Activated naive CD4-positive, alpha-beta T cell treated with anti-CD3 and anti-CD28 coated beads for 36 hours (primary cell): ENCODE measurements around the gene SLC16A8. TPM values are rescaled to one million over a fixed set of nuclear protein-coding genes. Genes with fewer than 3 reads are reported as not detected.
"Not testable (repeated sequence)": the region's sequence is repeated elsewhere in the genome, so short reads cannot be mapped to it uniquely, and the experiment has no call there.

Source experiments
- CTCF ChIA-PET: fragments of 350-600 bp; sonication (Branson Sonifier 250); formaldehyde crosslinking; loops from one replicate; lab custom pipeline; 2021; ENCODE audit warnings: antibody characterized with exemption; lab: Charles Lee
- DNase-seq: peaks from one replicate; pipeline ENCODE4 v3.0.0-alpha.2; 2020
- H3K27ac Mint-ChIP-seq: one replicate; pipeline ENCODE4 v1.8.0; 2021; ENCODE audit warnings: mild to moderate bottlenecking, mixed read lengths
- H3K27me3 Mint-ChIP-seq: one replicate; pipeline ENCODE4 v1.8.0; 2021; ENCODE audit warnings: low read depth, mixed read lengths
- H3K36me3 Mint-ChIP-seq: one replicate; pipeline ENCODE4 v1.8.0; 2021; ENCODE audit warnings: low read depth, mixed read lengths
- H3K4me1 Mint-ChIP-seq: one replicate; pipeline ENCODE4 v1.8.0; 2021; ENCODE audit warnings: low read depth, mixed read lengths
- H3K4me3 Mint-ChIP-seq: one replicate; pipeline ENCODE4 v1.8.0; 2021; ENCODE audit warnings: mild to moderate bottlenecking, moderate library complexity, mixed read lengths
- H3K9me3 Mint-ChIP-seq: one replicate; pipeline ENCODE4 v1.8.0; 2021; ENCODE audit warnings: mixed read lengths
- intact Hi-C: fragments of 100-400 bp; cut with micrococcal nuclease; formaldehyde crosslinking; loops from one replicate; pipeline ENCODE4 v1.15.1; 2023
- total RNA-seq, 2 experiments: library from RNA; stranded (reverse); gene quantifications; one replicate each; pipeline ENCODE4 v1.2.3, GENCODE V29; 2021

SLC16A8 gene
- total RNA-seq, 2 experiments from 2014 or later: not detected

DNA sequence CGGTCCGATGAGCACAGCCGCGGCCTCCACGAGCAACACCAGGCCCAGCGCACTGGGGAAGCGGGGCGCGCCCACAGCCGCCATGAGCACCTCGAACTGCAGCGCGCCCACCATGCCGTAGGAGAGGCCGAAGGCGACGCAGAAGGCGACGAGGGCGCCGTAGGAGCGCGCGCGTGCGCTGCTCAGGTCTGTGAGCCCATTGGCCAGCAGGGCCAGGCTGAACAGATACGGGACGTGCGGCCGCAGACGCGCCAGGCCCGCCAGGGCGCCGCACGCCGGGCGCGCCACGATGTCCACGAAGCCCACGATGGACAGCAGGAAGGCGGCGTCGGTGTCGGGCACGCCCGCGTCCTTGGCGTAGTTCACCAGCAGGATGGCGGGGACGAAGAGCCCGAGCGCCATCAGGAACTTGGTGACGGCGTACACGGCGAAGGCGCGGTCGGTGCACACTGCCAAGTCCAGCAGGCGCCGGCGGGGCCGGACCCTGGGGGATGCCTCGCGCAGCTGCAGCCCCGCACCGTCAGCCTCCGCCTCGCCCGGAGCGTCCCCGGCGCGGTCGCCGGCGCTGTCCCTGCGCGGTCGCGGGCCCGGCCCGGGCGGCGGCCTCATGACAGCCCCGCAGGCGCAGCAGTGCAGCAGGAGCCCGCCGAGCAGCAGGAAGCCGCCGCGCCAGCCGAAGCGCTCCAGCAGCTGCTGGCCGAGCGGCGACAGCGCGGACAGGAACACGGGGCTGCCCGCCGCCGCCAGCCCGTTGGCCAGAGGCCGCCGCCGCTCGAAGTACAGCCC lies 2.9 kb downstream of the SLC16A8 start:
- Mint-ChIP-seq H3K27ac (no peak overlapping the region), H3K9me3 (no peaks in the 10 kb centered on the region), H3K27me3 (peaks cover 19% of the 10 kb centered on the region), H3K4me3 (no peak overlapping the region), H3K4me1 (no peaks in the 10 kb centered on the region), H3K36me3 (no peaks in the 10 kb centered on the region)
- intact Hi-C loops: no loop called here
- CTCF ChIA-PET: no interaction called here
- no peak for DNase-seq

DNA sequence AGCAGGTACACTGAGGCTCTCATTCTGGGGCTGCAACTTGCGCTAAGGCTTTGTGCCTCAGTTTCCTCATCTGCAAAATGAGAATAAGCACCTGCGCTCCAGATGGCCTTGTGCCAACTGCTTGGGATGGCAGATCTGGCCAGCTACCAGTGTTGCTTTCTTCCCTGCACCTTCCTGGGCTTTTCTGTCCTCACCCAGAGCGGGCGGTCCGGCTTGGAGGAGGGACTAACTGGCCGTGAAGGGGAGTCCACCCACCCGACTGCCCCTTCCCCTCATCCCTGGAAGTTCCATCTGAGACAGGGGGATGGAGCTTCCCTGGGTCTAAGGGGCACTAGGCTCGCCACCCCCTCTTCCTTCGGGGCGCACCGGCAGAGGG lies 3.5 kb downstream of the SLC16A8 start:
- no peak for DNase-seq
- no peaks in the 10 kb centered on the region for H3K9me3 Mint-ChIP-seq
- H3K4me1 Mint-ChIP-seq: no peaks in the 10 kb centered on the region
- CTCF ChIA-PET: no interaction called here
- intact Hi-C loops: no loop called here
- H3K36me3 Mint-ChIP-seq: no peaks in the 10 kb centered on the region
- peaks cover 19% of the 10 kb centered on the region for H3K27me3 Mint-ChIP-seq
- no peak overlapping the region for H3K27ac Mint-ChIP-seq
- H3K4me3 Mint-ChIP-seq: no peak overlapping the region

DNA sequence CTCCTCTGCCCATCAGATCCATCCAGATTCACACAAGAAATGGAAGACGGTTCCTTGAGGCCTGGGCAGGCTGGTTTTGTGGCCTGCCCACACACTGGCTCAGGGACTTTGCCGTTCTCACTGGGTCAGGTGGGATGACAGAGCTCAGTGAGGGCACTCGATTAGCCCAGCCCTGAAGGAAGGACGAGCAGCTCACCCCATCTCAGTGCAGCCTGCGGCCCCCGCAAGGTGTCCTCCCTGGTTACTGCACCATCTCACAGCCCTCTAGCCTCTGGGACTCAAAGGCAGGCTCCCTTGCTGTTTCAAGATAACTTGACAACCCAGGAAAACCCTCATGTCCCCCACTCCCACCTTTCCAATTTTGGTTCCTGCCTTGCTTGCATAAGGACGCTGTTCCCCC lies 4.2 kb downstream of the SLC16A8 start:
- H3K27me3 Mint-ChIP-seq: peaks cover 19% of the 10 kb centered on the region
- H3K4me3 Mint-ChIP-seq: no peak overlapping the region
- H3K27ac Mint-ChIP-seq: no peak overlapping the region
- no peaks in the 10 kb centered on the region for H3K9me3 Mint-ChIP-seq
- H3K4me1 Mint-ChIP-seq: no peaks in the 10 kb centered on the region
- CTCF ChIA-PET: no interaction called here
- DNase-seq: no peak
- H3K36me3 Mint-ChIP-seq: no peaks in the 10 kb centered on the region
- intact Hi-C loops: no loop called here

DNA sequence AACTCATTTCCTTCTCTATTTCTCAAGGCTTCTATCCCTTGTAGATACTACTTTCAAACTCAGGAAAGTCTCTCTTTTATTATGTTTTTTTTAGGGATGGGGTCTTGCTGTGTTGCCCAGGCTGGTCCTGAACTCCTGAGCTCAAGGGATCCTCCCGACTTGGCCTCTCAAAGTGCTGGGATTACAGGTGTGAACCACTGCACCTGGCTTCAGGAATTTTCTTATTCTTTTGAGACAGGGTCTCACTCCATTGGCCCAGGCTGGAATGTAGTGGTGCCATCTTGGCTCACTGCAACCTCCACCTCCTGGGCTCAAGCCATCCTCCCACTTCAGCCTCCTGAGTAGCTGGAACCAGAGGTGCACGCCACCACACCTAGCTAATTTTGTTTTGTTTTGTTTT lies 4.8 kb downstream of the SLC16A8 start:
- CTCF ChIA-PET: interaction anchor here (0.7 kb wide), 1 partner anchor 154 kb away, joined by 3 read pairs; no protein-coding TSS in a partner anchor
- intact Hi-C loops, H3K36me3 Mint-ChIP-seq, H3K4me3 Mint-ChIP-seq, H3K4me1 Mint-ChIP-seq, H3K9me3 Mint-ChIP-seq, H3K27ac Mint-ChIP-seq, DNase-seq: not testable (repeated sequence)
- peaks cover 19% of the 10 kb centered on the region for H3K27me3 Mint-ChIP-seq

DNA sequence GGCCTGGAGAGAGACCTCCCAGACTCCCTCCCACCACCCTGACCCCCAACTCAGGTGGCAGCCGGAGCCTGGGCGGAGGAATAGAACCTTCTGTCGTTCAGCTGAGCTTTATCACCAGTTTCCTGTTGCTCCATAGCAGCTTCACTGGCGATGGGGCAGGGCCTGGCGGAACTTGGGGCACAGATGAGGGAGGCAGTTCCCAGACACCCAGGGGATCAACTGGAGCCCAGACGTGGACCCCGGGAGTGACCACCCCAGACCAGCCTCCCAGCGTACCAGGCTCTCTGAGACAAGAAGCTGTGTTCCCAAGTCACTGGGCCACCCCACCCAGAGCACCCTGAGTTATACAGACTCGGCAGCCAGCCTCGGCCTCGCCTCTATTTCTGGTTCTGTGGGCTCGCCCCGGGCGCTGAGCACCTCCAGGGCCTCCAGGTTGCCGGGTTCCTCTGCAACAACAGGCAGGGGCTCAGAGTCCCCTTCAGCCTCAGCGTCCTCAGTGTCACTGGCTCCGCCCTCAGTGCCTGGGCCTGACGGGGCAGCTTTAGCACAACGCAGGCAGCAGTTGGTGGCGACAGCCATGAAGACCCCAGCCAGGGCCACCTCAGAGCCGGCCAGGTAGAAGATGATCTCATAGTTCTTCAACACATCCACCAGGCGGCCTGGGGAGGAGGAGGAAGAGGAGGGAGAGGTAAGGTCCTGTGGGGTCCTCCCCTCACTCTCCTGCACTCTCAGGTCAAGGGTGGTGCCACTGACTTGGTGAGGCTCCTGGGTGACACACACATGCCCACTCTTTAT lies 5.7 kb downstream of the SLC16A8 start:
- no peaks in the 10 kb centered on the region for H3K4me1 Mint-ChIP-seq
- intact Hi-C loops: no loop called here
- peaks cover 1% of the 10 kb centered on the region for H3K36me3 Mint-ChIP-seq
- peaks cover 19% of the 10 kb centered on the region for H3K27me3 Mint-ChIP-seq
- no peak overlapping the region for H3K27ac Mint-ChIP-seq
- no peak for DNase-seq
- CTCF ChIA-PET: no interaction called here
- H3K4me3 Mint-ChIP-seq: no peak overlapping the region
- no peaks in the 10 kb centered on the region for H3K9me3 Mint-ChIP-seq

DNA sequence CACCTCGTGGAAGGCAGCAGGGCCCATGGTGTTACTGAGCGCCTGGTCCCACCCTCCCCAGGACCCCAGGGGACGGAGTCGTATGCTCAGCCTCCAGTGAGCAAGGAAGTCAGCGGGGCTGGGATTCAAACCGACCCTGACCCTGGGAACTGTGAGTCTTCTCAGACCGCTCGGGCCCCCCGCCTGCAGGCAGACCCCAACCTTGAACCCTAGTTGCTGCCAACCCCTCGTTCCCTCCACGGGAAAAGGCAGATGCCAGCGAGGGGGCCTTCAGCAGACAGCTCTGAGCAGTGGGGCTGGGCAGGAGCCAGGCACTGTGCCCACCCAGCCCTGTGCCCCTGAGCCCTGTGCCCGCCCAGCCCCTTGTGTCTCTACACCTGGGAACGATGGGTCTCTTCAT lies 6.4 kb downstream of the SLC16A8 start:
- DNase-seq: no peak
- H3K27me3 Mint-ChIP-seq: peaks cover 19% of the 10 kb centered on the region
- CTCF ChIA-PET: no interaction called here
- intact Hi-C loops: no loop called here
- H3K27ac Mint-ChIP-seq: no peak overlapping the region
- H3K36me3 Mint-ChIP-seq: peaks cover 4% of the 10 kb centered on the region
- H3K9me3 Mint-ChIP-seq: no peaks in the 10 kb centered on the region
- no peak overlapping the region for H3K4me3 Mint-ChIP-seq
- no peaks in the 10 kb centered on the region for H3K4me1 Mint-ChIP-seq

DNA sequence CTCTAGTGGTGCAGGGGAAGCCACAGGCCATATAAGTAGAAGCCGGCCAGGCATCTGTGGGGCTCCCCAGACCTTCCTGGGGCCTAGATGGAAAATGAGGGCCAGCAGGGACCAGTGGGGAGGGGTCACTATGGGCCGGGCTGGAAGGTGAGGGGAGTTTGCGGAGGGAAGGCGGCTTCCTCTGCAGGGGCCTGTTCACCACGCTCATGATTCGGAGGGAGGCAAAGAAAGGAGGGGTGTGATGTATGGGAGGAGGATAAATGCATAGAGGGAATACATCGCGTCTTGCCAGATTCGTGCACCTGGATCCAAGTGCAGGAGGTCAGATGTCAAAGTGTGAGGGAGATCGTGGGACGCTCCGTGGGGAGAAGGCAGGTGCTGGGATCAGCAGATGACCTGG lies 6.9 kb downstream of the SLC16A8 start:
- H3K9me3 Mint-ChIP-seq: no peaks in the 10 kb centered on the region
- no peak for DNase-seq
- CTCF ChIA-PET: no interaction called here
- H3K27me3 Mint-ChIP-seq: peaks cover 18% of the 10 kb centered on the region
- peaks cover 7% of the 10 kb centered on the region for H3K36me3 Mint-ChIP-seq
- intact Hi-C loops: no loop called here
- no peak overlapping the region for H3K4me3 Mint-ChIP-seq
- no peaks in the 10 kb centered on the region for H3K4me1 Mint-ChIP-seq
- H3K27ac Mint-ChIP-seq: no peak overlapping the region

DNA sequence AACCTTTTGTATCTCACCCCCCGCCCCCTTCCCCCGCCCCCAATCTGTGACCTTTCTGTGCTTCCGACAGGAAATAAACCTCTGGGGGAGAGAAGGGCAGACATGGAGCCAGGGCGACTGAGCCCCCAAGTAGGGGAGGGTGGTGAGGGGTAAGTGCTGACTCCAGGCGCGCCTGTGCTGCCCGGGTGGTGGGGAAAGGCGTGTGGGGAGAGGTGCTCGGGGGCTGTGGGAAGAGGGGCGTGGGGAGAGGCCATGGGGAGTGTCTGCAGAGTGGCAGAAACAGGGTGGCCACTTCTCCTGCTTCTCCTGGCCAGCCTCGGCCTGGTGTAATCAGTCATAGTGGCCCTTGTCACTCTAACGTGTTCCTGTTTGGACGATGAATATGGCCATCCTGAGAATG lies 8.0 kb downstream of the SLC16A8 start:
- DNase-seq: no peak
- no peak overlapping the region for H3K4me3 Mint-ChIP-seq
- H3K27ac Mint-ChIP-seq: no peak overlapping the region
- peaks cover 7% of the 10 kb centered on the region for H3K36me3 Mint-ChIP-seq
- no peaks in the 10 kb centered on the region for H3K9me3 Mint-ChIP-seq
- CTCF ChIA-PET: no interaction called here
- intact Hi-C loops: no loop called here
- H3K4me1 Mint-ChIP-seq: no peaks in the 10 kb centered on the region
- peaks cover 14% of the 10 kb centered on the region for H3K27me3 Mint-ChIP-seq

DNA sequence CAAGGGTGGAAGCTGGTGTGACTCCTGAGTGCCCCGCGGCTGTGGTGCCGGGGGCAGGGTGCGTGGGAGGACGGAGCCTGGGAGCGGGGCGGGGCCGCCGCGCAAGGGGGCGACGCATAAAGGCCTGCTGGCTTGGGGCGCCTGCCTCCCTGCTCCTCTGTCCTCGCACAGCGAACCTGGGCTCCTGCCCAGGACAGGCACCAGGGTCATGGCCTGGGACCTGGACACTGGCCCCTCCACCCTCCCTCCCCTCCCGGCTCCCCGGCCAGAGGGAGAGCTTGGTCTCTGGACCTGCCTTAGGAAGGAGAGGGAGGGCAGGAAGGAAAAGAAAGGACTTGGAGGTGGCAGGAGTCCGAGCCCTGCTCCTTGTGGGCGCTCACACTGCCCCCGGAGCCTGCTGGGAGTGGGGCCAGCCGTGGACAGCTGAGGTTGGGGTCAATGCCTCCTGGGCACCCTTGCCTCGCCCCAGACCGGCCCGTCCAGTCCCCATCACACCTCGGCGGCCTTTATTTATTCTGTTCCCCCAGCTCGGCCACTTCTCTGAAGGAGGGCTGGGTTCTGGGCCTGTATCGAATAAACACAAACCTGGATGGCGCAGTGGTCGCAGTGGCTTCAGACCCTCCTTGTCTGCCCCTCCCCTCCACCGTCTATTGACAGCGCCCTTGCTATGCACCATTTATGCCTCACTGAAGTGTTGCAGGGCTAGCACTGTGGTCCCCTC lies 8.7 kb downstream of the SLC16A8 start:
- CTCF ChIA-PET: no interaction called here
- Mint-ChIP-seq H3K4me1 (no peaks in the 10 kb centered on the region), H3K27me3 (peaks cover 8% of the 10 kb centered on the region), H3K36me3 (peaks cover 12% of the 10 kb centered on the region), H3K9me3 (no peaks in the 10 kb centered on the region), H3K4me3 (no peak overlapping the region), H3K27ac (no peak overlapping the region)
- no peak for DNase-seq
- intact Hi-C loops: no loop called here

DNA sequence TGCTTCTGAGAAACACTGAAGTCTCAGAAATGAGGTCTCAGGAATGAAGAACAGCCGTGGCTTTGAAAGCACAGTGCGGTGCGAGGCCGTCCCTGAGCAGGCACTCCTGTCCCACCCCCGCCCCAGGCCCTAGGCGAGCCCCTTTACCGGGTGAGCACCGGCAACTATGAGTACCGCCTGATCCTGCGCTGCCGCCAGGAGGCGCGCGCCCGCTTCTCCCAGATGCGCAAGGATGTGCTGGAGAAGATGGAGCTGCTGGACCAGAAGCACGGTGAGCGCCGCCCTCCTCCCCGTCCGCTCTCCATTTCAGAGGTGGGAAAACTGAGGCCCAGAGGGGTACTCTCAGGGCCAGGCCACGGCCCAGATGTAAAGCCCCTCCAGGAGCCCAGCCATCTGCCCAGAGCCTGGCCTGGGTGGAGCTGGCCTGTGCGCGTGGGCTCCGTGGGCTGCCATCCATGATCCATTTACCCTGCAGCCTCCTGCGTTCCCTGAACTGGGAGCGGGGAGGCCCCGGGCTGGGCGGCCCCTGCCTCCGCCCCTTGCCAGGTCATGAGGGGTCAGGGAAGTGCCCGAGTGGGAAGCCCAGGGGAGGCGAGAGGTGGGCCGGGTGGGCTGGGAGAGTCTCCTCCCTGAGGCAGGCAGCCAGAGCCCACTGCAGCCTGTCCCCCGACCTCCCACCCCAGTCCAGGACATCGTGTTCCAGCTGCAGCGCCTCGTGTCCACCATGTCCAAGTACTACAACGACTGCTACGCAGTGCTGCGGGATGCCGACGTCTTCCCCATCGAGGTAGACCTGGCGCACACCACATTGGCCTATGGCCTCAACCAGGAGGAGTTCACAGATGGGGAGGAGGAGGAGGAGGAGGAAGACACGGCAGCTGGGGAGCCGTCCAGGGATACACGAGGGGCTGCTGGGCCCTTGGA lies 9.5 kb downstream of the SLC16A8 start:
- H3K4me1 Mint-ChIP-seq: no peaks in the 10 kb centered on the region
- DNase-seq: no peak
- no peak overlapping the region for H3K4me3 Mint-ChIP-seq
- peaks cover 15% of the 10 kb centered on the region for H3K36me3 Mint-ChIP-seq
- no peaks in the 10 kb centered on the region for H3K27me3 Mint-ChIP-seq
- no peak overlapping the region for H3K27ac Mint-ChIP-seq
- CTCF ChIA-PET: no interaction called here
- no peaks in the 10 kb centered on the region for H3K9me3 Mint-ChIP-seq
- intact Hi-C loops: no loop called here

DNA sequence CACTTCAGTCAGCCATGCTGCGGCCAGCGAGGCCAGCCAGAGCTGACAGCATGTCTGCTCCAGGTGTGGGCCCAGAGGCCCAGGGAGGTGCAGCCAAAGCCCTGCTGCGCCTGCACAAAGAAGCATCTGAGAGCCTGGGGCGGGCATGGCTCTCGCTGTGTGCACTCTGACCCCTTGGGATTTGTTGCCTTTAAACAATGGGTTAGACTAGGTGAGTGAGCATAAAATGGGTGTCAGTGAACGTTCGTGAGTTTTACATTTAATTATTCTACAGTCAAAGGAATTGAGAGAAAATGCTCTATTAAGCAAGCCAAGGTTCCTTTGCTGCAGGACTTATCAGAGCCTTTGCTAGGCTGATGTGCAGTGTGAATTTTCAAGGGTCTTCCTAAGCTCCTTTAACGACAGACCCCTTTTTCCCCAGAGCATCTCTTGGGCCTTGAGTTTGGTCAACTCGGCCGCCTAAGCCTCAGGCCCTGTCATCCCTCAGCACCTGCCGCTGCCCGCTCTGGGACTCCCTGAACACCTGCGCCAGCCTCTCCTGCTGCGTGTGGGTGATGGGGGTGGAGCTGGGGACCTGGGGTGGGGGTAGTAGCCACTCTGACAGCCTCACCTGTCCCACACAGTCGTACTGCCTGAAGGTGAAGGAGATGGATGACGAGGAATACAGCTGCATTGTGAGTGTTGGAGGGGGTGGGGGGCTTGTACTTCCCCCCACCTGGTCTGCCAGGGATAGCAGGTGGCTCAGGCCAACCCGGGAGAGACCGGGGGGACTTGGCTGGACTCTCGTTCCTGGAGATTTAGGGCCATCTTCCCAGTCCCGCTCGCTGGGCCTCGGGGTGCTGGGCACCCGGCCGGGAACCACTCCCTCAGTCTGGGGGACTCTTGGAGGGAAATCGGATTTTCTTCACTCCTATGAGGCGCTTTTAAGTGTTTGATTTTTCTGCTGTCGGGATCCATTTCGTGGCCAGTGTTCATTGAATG lies 10.5 kb downstream of the SLC16A8 start:
- intact Hi-C loops: no loop called here
- peaks cover 15% of the 10 kb centered on the region for H3K36me3 Mint-ChIP-seq
- CTCF ChIA-PET: no interaction called here
- H3K9me3 Mint-ChIP-seq: no peaks in the 10 kb centered on the region
- H3K4me1 Mint-ChIP-seq: no peaks in the 10 kb centered on the region
- no peak for DNase-seq
- H3K27me3 Mint-ChIP-seq: no peaks in the 10 kb centered on the region
- no peak overlapping the region for H3K27ac Mint-ChIP-seq
- no peak overlapping the region for H3K4me3 Mint-ChIP-seq
